DMS 273 treated with DMSO at 0.1 percent for 48 hours (cell line): ENCODE data around the gene PIP4K2C.

Experiments
- DNase-seq: peaks from one replicate; lab custom pipeline; 2025; lab: John Stamatoyannopoulos, UW

Gene PIP4K2C

GRCh38 chr12:57621497-57622292, 30.7 kb downstream of the PIP4K2C start:
- DNase-seq = no peak

- DNase-seq = no peak
These were observed 31.6 kb downstream of the PIP4K2C start for GRCh38 chr12:57622293-57623245.

GRCh38 chr12:57623385-57623784, 32.4 kb downstream of the PIP4K2C start:
- DNase-seq = no peak

DNA sequence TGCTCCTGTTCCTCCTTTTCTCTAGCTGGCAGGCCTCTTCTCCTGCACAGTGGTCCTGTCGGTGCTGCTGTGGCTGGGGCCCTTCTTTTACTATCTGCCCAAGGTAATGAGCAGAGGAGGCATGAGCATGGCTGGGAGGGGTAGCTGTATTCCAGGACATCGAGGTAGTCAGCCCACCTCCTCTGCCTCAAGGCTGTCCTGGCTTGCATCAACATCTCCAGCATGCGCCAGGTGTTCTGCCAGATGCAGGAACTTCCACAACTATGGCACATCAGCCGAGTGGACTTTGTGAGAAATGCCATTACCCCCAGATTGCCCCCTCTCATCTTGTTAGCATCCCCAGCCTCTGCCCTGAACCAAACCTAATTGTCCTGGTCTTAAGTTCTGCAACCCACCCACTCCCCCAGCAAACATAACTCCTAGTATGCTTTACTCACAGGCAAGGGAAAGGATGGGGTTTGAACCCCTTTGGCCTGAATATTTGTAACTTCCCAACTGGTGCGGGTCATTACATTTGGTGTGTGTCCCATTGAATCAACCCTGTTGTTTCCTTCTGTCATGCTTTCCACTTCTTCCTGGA, 32.9 kb downstream of the PIP4K2C start:
- no peak for DNase-seq

DNA sequence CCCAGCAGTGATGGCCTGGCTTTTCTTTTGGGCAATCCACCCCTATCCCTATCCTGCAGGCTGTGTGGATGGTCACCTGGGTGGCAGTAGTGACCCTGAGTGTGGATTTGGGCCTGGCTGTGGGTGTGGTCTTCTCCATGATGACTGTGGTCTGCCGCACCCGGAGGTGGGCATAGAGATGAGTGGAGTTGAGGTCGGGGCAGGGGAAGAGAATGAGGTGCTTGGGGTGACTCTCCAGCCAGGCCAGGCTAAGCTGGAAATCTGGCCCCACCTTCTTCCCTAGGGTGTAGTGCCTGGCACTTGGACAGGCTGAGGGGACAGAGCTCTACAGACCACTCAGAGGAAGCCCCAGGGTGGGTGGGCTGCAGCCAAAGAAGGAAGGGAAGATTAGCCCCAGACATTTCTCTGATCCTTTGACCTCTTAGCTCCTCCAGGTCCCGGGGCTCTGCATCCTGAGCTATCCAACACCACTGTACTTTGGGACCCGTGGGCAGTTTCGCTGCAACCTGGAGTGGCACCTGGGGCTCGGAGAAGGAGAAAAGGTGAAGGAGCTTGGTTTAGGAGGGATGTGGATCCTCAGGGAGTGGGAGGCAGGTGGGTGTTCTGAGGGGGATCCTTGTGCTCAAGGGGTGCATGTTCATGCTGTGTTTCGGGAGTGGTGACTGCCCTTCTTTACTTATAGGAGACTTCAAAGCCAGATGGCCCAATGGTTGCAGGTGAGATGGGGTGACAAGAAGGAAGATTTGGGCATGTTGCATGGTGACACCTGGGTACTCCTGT, 33.6 kb downstream of the PIP4K2C start:
- DNase-seq = no peak

GRCh38 chr12:57625261-57626032, 34.5 kb downstream of the PIP4K2C start:
- no peak for DNase-seq

DNA sequence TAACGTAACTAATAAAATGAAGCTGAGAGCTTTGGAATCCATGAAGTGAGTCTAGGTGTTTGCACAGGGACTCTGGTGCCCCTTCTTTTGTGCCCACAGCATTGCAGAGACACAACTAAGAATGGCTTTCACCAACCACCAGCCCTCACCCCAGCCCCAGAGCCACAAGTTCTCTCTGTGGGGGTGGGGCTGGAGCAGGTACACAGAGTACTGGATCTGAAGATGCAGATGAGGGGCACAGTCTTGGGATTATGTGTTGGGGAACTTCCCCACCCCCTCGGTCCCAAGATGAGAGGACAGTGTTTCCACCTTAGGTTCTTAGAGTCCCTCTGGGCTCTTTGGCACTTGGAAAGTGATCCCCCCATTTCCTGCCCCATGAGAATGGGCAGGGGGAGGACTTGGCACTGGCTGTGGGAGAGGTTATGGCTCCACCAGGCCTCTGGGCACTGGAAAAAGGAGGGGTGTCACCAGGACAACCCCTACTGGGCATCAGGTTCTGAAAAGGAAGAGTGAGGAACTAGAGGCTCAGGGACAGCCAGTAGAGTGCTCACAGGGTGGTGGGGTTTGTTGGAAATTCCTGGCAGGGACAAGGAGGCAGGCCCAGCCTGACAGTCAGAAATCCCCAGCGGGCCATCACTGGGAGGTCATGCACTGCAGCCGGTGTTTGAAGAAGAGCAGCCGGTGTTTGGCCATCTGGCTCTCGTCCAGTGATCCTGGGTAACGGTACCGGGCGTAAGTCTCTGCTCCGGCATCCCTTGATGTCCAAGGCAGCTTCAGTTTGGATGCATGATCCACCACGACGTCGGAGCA, 35.3 kb downstream of the PIP4K2C start:
- DNase-seq = no peak

GRCh38 chr12:57626921-57627445, 36.0 kb downstream of the PIP4K2C start:
- DNase-seq = no peak

DNA sequence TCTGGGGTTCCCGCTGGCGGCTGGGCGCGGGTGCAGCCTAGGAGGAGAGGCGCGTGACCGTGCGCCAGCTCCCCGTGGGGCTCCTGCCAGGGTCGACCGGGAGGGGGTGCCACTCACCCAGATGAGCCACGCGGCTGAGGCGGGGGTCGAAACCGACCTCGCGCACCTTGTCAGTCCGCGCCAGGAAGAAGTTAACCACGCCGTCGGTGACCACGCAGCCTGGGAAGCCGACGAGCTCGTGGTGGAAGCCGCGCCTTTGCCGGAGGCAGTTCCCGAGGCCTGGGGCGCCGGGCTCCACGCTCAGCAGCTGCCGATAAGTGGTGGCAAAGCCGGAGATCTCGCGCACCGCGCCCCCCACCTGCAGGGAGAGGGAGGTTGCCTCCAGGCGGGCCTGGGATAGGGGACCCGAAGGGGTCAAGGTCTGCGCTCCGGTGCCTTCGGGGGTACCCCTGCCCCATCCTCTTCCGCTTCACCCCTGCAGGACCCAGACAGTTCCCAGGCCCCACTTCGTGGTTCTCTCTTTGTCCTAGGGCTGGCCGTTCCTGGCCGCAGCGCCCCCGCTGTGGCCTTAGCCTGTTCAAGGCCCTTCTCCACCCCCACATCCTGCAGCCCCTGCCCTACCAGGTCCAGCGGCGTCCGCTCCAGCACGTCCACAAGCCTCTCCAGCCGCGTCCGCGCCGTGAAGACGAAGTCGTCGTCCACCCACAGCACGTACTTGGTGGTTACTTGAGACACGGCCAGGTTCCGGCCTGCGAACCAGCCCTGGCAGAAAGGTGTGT, 36.7 kb downstream of the PIP4K2C start:
- DNase-seq = no peak

GRCh38 chr12:57628280-57629191, 37.5 kb downstream of the PIP4K2C start:
- no peak for DNase-seq

- DNase-seq = no peak
These were observed 39.0 kb downstream of the PIP4K2C start for GRCh38 chr12:57629897-57630471.

DNA sequence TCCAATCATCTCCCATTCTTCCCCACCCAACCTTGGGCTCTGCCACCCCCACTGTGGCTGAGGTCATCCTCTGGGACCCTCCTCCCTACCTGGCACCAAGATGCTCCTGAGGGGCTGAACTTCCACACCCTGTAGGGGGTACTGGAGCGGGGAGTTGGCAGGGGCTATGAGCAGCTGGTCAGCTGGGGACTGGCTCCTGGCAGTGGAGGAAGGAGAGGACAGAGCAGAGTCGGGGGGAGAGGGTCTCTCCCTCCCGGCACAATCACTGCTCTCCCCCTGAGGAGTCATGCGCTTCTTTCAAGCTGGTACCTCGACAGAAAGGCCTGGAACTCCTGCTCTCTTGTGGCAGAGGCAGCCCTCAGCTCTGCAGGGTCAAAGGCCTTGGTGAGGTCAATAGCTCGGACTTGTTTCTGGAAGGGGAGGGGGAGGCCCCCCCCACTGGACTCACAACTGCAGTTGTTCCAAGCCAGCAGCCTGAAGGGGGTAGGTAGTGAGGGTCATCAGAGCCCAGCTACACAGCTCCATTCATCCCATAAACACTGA, 40.0 kb downstream of the PIP4K2C start:
- DNase-seq = no peak

GRCh38 chr12:57631566-57632072, 40.6 kb downstream of the PIP4K2C start:
- DNase-seq = no peak

- no peak for DNase-seq
These were observed 41.3 kb downstream of the PIP4K2C start for GRCh38 chr12:57632073-57632957.

- DNase-seq = peak; percentile 21
These were observed 42.2 kb downstream of the PIP4K2C start, which contains the start of gene B4GALNT1 for GRCh38 chr12:57632958-57633840. Gene B4GALNT1, minus strand, starts transcription at chr12:57633201. Its CDS starts 1,069 bp downstream, at chr12:57632132.
